Measurements from ENCODE around the gene BTNL3. TPM values are rescaled to one million over a fixed set of nuclear protein-coding genes. Genes with fewer than 3 reads are reported as not detected.

Gene BTNL3
- total and polyA plus RNA-seq, 2 experiments from 2014 or later, result 21.2 to 31.3 TPM

DNA sequence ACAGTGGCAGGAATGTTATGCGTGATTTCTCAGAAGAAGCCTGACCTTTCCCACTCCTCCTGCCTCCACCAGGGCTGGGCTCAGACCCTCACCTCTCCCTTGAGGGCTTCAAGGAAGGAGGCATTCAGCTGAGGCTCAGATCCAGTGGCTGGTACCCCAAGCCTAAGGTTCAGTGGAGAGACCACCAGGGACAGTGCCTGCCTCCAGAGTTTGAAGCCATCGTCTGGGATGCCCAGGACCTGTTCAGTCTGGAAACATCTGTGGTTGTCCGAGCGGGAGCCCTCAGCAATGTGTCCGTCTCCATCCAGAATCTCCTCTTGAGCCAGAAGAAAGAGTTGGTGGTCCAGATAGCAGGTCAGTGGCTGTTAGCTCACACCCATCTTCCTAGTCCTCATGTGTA, 61.4 kb downstream of the BTNL3 start:
- Histone ChIP-seq H2AFZ (no peak overlapping the region), H3K27me3 (peaks cover 83% of the 10 kb centered on the region)

DNA sequence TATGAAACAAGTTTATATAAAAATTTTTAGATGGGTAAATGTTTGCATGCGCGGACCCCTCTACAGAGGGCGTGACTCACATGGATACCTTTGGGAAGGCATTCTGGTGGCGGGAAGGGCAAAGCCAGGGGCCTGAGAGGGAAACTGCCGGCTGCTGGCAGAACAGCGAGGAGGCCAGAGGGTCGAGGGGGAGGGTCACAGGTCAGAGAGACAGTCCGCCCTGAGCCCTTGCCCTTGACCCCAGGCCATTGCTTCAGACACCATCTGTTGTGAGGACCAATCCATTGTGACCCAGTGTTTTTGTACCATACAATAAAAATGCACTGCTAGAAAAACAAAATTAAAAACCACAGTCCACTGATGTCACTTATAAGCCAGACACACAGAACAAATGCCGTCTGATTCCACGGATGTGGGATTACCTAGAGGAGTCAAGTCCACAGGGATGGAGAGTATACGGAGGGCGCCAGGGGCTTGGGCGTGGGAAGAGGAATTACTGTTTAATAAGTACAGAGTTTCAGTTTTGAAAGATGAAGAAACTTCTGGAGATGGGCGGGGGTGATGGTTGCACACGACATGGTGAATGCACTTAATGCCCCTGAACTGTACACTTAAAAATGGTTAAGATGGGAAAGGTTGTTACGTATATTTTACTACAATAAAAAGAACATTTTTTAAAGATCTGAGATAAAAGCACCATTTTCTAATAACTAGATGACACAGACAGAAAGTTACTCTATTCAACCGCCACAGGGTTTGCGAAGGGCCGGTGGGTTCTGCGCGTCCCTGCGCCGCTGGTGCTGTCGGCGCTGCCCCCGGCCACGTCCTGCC, 63.4 kb downstream of the BTNL3 start:
- Histone ChIP-seq H3K4me3 (no peak overlapping the region), H3K27ac (no peak overlapping the region), H3K4me2 (peak overlapping the region; percentile 97), H3K9me2 (replicated peaks; ENCODE audit: insufficient read depth) (no peaks in the 10 kb centered on the region), H3K36me3 (replicated peaks; ENCODE audit: insufficient read depth, low read depth) (no peaks in the 10 kb centered on the region), H3K79me2 (no peaks in the 10 kb centered on the region), H3K9me3 (ENCODE audit: low read depth) (no peaks in the 10 kb centered on the region), H4K20me1 (ENCODE audit: insufficient read depth, poor library complexity, severe bottlenecking) (no peaks in the 10 kb centered on the region), H2AFZ (peak overlapping the region; percentile 53), H3K27me3 (peaks cover 94% of the 10 kb centered on the region), H3K4me1 (ENCODE audit: insufficient read depth) (no peaks in the 10 kb centered on the region)
- DNase-seq (ENCODE audit: low spot score), result no peak
- WGBS (ENCODE audit: low lambda C conversion rate, missing lambda C conversion rate), result 20% methylated on average over 27 of the region's 27 CpGs
- TF ChIP-seq EZH2 (IDR thresholded peaks at IDR 0.05; ENCODE audit: borderline replicate concordance) (no peak), EZH2phosphoT487 (IDR thresholded peaks at IDR 0.05; ENCODE audit: low read depth, severe bottlenecking, unreplicated experiment) (peak; percentile 67)
- TF ChIP-seq, protein P1, sequence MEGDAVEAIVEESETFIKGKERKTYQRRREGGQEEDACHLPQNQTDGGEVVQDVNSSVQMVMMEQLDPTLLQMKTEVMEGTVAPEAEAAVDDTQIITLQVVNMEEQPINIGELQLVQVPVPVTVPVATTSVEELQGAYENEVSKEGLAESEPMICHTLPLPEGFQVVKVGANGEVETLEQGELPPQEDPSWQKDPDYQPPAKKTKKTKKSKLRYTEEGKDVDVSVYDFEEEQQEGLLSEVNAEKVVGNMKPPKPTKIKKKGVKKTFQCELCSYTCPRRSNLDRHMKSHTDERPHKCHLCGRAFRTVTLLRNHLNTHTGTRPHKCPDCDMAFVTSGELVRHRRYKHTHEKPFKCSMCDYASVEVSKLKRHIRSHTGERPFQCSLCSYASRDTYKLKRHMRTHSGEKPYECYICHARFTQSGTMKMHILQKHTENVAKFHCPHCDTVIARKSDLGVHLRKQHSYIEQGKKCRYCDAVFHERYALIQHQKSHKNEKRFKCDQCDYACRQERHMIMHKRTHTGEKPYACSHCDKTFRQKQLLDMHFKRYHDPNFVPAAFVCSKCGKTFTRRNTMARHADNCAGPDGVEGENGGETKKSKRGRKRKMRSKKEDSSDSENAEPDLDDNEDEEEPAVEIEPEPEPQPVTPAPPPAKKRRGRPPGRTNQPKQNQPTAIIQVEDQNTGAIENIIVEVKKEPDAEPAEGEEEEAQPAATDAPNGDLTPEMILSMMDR (IDR thresholded peaks at IDR 0.05; ENCODE audit: poor library complexity), result no peak

More for the DNA sequence above, 61.4 kb downstream of the BTNL3 start:
- Histone ChIP-seq H4K20me1 (ENCODE audit: insufficient read depth, poor library complexity, severe bottlenecking) (no peaks in the 10 kb centered on the region), H3K27ac (no peak overlapping the region), H3K4me3 (no peak overlapping the region), H3K79me2 (no peaks in the 10 kb centered on the region), H3K9me2 (replicated peaks; ENCODE audit: insufficient read depth) (no peaks in the 10 kb centered on the region), H3K4me1 (ENCODE audit: insufficient read depth) (no peaks in the 10 kb centered on the region), H3K9me3 (ENCODE audit: low read depth) (no peaks in the 10 kb centered on the region), H3K36me3 (replicated peaks; ENCODE audit: insufficient read depth, low read depth) (no peaks in the 10 kb centered on the region), H3K4me2 (no peak overlapping the region)
- WGBS (ENCODE audit: low lambda C conversion rate, missing lambda C conversion rate), result 91% methylated on average over 5 of the region's 5 CpGs
- no peak for TF ChIP-seq EZH2phosphoT487 (IDR thresholded peaks at IDR 0.05; ENCODE audit: low read depth, severe bottlenecking, unreplicated experiment)
- TF ChIP-seq EZH2 (IDR thresholded peaks at IDR 0.05; ENCODE audit: borderline replicate concordance), result no peak
- TF ChIP-seq, protein P1 (IDR thresholded peaks at IDR 0.05; ENCODE audit: poor library complexity), result no peak
- no peak for DNase-seq (ENCODE audit: low spot score)

DNA sequence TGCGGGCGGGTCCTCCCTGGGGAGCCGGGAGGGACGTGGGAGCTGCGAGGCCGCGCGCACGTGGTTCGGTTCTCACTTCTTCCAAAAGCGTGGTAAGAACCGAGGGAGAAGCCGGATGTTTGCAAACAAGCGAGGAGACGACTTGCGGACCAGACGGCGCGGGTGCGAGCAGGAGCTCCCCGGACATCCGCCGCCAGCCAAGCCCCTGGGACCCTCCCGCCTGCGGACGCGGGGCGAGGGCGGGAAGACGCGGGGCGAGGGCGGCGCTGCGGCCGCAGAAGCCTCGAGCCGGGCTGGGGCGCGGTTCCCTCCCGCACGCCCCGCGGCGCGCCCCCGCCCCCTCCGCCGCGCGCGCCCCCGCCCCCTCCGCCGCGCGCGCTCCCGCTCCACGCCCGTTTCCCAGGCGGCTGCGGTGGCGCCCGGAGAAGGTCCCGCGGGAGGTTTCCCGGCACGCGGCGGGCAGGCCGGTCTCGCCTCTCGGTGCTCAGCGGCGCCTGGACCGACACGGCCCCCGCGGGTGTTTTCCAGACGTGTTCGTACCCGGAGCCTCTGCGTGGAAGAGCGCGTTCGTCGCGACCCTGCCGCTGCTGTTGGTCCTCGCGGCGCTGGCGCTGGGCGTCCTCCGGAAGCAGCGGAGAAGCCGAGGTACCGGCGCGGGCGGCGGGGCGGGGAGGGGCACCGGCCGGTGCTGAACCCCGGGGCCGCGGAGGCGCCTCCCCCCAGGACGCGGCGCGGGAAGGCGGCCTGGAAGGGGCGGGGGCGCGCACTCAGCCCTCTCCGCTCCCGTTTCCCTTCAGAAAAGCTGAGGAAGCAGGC, 64.2 kb downstream of the BTNL3 start:
- H3K4me2 ChIP-seq, result peak overlapping the region; percentile 97
- DNase-seq (ENCODE audit: low spot score), result peak; percentile 16
- WGBS (ENCODE audit: low lambda C conversion rate, missing lambda C conversion rate), result 2% methylated on average over 64 of the region's 120 CpGs
- H3K79me2 ChIP-seq, result no peaks in the 10 kb centered on the region
- H3K9me2 ChIP-seq (replicated peaks; ENCODE audit: insufficient read depth), result no peaks in the 10 kb centered on the region
- no peaks in the 10 kb centered on the region for H3K4me1 ChIP-seq (ENCODE audit: insufficient read depth)
- H4K20me1 ChIP-seq (ENCODE audit: insufficient read depth, poor library complexity, severe bottlenecking), result no peaks in the 10 kb centered on the region
- H3K4me3 ChIP-seq, result peak overlapping the region; percentile 79
- peaks cover 94% of the 10 kb centered on the region for H3K27me3 ChIP-seq
- peak overlapping the region; percentile 84 for H2AFZ ChIP-seq
- H3K27ac ChIP-seq, result no peak overlapping the region
- H3K36me3 ChIP-seq (replicated peaks; ENCODE audit: insufficient read depth, low read depth), result no peaks in the 10 kb centered on the region
- no peaks in the 10 kb centered on the region for H3K9me3 ChIP-seq (ENCODE audit: low read depth)
- TF ChIP-seq, protein P1 (IDR thresholded peaks at IDR 0.05; ENCODE audit: poor library complexity), result no peak
- TF ChIP-seq EZH2 (IDR thresholded peaks at IDR 0.05; ENCODE audit: borderline replicate concordance) (peak; percentile 84), EZH2phosphoT487 (IDR thresholded peaks at IDR 0.05; ENCODE audit: low read depth, severe bottlenecking, unreplicated experiment) (peak; percentile 78)
